Measurements from ENCODE around the gene ANKFY1.
"Not testable (repeated sequence)": the region's sequence is repeated elsewhere in the genome, so short reads cannot be mapped to it uniquely, and the experiment has no call there.

Gene ANKFY1

DNA sequence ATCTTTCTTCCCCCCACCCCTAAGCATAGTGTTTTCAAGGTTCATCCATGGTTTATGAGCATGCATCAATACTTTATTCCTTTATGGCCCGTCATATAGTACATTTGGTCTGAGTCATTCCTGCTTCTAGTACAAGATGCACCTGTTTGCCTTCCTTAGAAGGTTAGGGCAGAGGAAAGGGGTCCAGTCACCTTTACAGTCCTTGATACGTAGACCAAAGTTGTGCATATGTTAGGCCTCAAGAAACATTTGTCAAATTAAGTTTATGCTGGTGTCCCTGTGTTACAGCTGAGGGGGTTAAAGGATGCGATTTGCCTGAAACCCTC, 119.4 kb downstream of the ANKFY1 start:
- Histone ChIP-seq H3K36me3 (replicated peaks; ENCODE audit: low read depth, low read length) (no peaks in the 10 kb centered on the region), H3K9me3 (ENCODE audit: insufficient read depth, low read length) (no peaks in the 10 kb centered on the region), H3K4me1 (ENCODE audit: low read length) (peaks cover 13% of the 10 kb centered on the region), H3K4me3 (ENCODE audit: low read length) (peak overlapping the region; percentile 99), H3K79me2 (ENCODE audit: low read length) (peaks cover 28% of the 10 kb centered on the region), H2AFZ (ENCODE audit: low read depth, low read length) (no peak overlapping the region), H3K9ac (ENCODE audit: low read length) (peak overlapping the region; percentile 92), H3K4me2 (ENCODE audit: low read length) (peak overlapping the region; percentile 98), H3K27ac (ENCODE audit: low read length) (peak overlapping the region; percentile 91), H4K20me1 (ENCODE audit: insufficient read depth, low read length) (peaks cover 6% of the 10 kb centered on the region; the same call in 1 of the 2 replicates), H3K27me3 (ENCODE audit: low read depth, low read length) (no peaks in the 10 kb centered on the region)
- TF ChIP-seq EZH2phosphoT487 (IDR thresholded peaks at IDR 0.05; ENCODE audit: low read depth): no peak
- TF ChIP-seq, protein P1, sequence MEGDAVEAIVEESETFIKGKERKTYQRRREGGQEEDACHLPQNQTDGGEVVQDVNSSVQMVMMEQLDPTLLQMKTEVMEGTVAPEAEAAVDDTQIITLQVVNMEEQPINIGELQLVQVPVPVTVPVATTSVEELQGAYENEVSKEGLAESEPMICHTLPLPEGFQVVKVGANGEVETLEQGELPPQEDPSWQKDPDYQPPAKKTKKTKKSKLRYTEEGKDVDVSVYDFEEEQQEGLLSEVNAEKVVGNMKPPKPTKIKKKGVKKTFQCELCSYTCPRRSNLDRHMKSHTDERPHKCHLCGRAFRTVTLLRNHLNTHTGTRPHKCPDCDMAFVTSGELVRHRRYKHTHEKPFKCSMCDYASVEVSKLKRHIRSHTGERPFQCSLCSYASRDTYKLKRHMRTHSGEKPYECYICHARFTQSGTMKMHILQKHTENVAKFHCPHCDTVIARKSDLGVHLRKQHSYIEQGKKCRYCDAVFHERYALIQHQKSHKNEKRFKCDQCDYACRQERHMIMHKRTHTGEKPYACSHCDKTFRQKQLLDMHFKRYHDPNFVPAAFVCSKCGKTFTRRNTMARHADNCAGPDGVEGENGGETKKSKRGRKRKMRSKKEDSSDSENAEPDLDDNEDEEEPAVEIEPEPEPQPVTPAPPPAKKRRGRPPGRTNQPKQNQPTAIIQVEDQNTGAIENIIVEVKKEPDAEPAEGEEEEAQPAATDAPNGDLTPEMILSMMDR (IDR thresholded peaks at IDR 0.05; ENCODE audit: low read depth, low read length): no peak

DNA sequence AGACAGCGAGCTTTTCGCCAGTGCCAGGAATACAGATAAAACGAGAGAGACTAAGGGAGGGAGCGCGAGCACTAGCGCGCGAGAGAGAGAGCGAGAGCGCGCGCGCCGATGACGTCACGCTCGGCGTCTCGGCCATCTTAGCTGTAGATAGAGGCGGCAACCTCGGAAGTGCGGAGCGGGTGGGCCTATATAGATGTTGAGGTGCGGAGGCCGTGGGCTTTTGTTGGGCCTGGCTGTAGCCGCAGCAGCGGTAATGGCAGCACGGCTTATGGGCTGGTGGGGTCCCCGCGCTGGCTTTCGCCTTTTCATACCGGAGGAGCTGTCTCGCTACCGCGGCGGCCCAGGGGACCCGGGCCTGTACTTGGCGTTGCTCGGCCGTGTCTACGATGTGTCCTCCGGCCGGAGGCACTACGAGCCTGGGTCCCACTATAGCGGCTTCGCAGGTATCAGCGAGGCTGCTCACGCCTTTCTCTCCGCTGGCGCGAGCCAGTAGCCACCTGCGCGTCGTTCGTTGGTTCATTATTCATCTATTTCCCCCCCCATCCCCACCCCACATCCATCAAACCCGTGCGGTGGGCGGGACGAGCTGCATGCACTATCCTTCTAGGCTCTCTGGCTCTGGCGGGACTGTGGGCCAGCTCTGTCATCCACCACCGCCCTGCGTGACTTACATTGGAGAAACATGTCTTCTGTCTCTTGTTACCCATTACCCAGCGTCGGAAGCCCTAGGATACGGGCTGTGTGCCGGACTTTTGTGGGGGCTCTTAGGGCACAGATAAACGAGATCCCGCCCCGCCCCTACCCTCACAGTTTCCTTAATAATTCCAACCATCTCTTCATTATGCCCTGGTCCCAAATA, 120.0 kb downstream of the ANKFY1 start:
- no peak for TF ChIP-seq EZH2phosphoT487 (IDR thresholded peaks at IDR 0.05; ENCODE audit: low read depth)
- TF ChIP-seq, protein P1 (IDR thresholded peaks at IDR 0.05; ENCODE audit: low read depth, low read length): no peak
- Histone ChIP-seq H3K9me3 (ENCODE audit: insufficient read depth, low read length) (no peaks in the 10 kb centered on the region), H3K9ac (ENCODE audit: low read length) (peak overlapping the region; percentile 92), H3K4me1 (ENCODE audit: low read length) (peaks cover 13% of the 10 kb centered on the region), H3K4me2 (ENCODE audit: low read length) (peak overlapping the region; percentile 98), H3K27me3 (ENCODE audit: low read depth, low read length) (no peaks in the 10 kb centered on the region), H3K36me3 (replicated peaks; ENCODE audit: low read depth, low read length) (no peaks in the 10 kb centered on the region), H4K20me1 (ENCODE audit: insufficient read depth, low read length) (peaks cover 7% of the 10 kb centered on the region; the same call in 1 of the 2 replicates), H3K27ac (ENCODE audit: low read length) (peak overlapping the region; percentile 91), H3K79me2 (ENCODE audit: low read length) (peaks cover 28% of the 10 kb centered on the region), H3K4me3 (ENCODE audit: low read length) (peak overlapping the region; percentile 99), H2AFZ (ENCODE audit: low read depth, low read length) (peak overlapping the region; percentile 77)

DNA sequence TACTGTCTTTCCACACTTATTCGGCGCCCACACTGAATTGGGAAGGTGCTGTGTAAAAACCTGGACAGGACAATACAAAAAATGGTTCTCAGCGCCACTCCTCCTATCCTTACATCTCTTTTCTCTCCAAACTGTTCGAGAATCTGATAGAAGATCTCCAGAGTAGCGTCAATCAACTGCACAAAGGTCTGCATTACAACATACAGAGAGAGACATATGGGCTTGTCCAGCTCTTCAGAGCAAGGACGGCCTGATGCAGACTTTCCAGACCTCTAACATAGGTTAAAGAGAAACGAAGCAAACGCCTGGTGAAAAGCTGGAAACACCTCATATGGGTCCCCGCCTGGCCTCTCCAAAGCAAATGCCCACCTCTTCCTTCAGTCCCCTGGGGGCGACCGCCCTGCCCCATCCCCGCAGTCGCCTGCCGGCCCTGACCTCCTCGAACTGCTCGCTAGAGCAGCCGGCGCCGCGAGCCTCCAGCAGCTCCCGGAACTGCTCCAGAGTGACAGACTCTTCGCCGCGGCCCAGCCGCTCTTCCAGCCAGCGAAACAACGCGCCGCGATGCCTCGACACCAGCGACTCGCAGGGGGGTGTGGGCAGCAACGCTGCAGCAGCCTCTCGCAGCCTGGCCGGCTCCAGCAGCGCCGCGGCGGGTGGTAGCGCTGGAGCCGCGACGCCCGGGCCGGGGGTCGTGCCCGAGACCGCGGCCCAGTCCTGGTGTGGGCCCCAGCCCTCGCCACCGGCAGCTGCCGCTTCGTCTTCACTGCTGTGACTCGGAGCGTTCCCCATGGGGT, 121.5 kb downstream of the ANKFY1 start:
- H3K4me3 ChIP-seq (ENCODE audit: low read length): peak overlapping the region; percentile 99
- TF ChIP-seq, protein P1 (IDR thresholded peaks at IDR 0.05; ENCODE audit: low read depth, low read length): no peak
- no peak for TF ChIP-seq EZH2phosphoT487 (IDR thresholded peaks at IDR 0.05; ENCODE audit: low read depth)
- peaks cover 35% of the 10 kb centered on the region for H3K79me2 ChIP-seq (ENCODE audit: low read length)
- no peaks in the 10 kb centered on the region for H3K27me3 ChIP-seq (ENCODE audit: low read depth, low read length)
- H3K36me3 ChIP-seq (replicated peaks; ENCODE audit: low read depth, low read length): no peaks in the 10 kb centered on the region
- peaks cover 13% of the 10 kb centered on the region for H3K4me1 ChIP-seq (ENCODE audit: low read length)
- H4K20me1 ChIP-seq (ENCODE audit: insufficient read depth, low read length): peaks cover 7% of the 10 kb centered on the region; the same call in 1 of the 2 replicates
- H3K9ac ChIP-seq (ENCODE audit: low read length): peak overlapping the region; percentile 66
- H3K4me2 ChIP-seq (ENCODE audit: low read length): peak overlapping the region; percentile 93
- H2AFZ ChIP-seq (ENCODE audit: low read depth, low read length): no peak overlapping the region; the same call in 1 of the 2 replicates
- H3K27ac ChIP-seq (ENCODE audit: low read length): peak overlapping the region; percentile 47
- no peaks in the 10 kb centered on the region for H3K9me3 ChIP-seq (ENCODE audit: insufficient read depth, low read length)

DNA sequence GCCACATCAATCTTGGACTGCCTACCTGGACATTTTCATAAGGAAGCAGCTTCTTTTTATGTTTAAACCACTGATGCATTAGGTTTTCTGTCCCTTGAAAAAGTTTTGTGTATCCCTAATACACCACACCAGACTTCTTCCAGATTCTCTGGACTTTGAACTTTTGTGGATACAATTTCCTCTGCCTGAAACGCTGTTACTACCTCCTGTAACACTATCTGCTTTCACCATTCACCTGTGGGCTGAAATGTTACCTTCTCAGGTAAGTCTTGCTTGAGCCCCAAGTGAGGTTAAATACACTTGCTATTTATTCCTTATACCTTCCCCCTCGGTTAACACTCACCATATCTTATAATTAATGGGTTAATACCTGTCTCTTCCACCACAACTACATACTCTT, 123.7 kb downstream of the ANKFY1 start:
- TF ChIP-seq, protein P1 (IDR thresholded peaks at IDR 0.05; ENCODE audit: low read depth, low read length): no peak
- TF ChIP-seq EZH2phosphoT487 (IDR thresholded peaks at IDR 0.05; ENCODE audit: low read depth): no peak
- Histone ChIP-seq H3K27me3 (ENCODE audit: low read depth, low read length) (no peaks in the 10 kb centered on the region), H3K4me1 (ENCODE audit: low read length) (peaks cover 13% of the 10 kb centered on the region), H3K4me2 (ENCODE audit: low read length) (no peak overlapping the region), H3K9ac (ENCODE audit: low read length) (no peak overlapping the region), H3K79me2 (ENCODE audit: low read length) (peaks cover 38% of the 10 kb centered on the region), H2AFZ (ENCODE audit: low read depth, low read length) (no peak overlapping the region), H3K36me3 (replicated peaks; ENCODE audit: low read depth, low read length) (no peaks in the 10 kb centered on the region), H3K9me3 (ENCODE audit: insufficient read depth, low read length) (no peaks in the 10 kb centered on the region), H3K4me3 (ENCODE audit: low read length) (no peak overlapping the region), H4K20me1 (ENCODE audit: insufficient read depth, low read length) (peaks cover 7% of the 10 kb centered on the region; the same call in 1 of the 2 replicates), H3K27ac (ENCODE audit: low read length) (no peak overlapping the region)

DNA sequence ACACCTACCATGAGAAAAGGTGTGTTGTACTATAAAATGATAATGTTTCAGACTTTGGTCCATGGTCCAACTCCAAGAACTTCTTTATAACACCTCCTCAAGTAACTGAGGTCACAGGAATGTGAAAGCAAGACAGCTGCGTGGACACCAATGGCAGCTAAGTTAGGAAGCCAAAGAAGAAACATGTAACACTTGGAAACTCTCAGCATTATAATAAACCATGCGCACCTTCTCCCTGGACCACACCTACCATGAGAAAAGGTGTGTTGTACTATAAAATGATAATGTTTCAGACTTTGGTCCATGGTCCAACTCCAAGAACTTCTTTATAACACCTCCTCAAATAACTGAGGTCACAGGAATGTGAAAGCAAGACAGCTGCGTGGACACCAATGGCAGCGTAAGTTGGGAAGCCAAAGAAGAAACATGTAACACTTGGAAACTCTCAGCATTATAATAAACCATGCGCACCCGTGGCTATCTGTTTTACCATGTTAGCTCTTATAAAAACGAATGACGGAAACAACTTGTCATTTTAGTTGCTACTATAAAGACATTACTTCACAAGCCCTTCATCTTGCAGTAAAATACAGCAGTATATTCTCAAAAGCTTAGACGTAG, 124.8 kb downstream of the ANKFY1 start:
- not testable (repeated sequence) for H3K9me3 ChIP-seq (ENCODE audit: insufficient read depth, low read length); H2AFZ ChIP-seq (ENCODE audit: low read depth, low read length); H3K4me2 ChIP-seq (ENCODE audit: low read length); H4K20me1 ChIP-seq (ENCODE audit: insufficient read depth, low read length); H3K9ac ChIP-seq (ENCODE audit: low read length); H3K27me3 ChIP-seq (ENCODE audit: low read depth, low read length); H3K4me3 ChIP-seq (ENCODE audit: low read length); H3K27ac ChIP-seq (ENCODE audit: low read length); H3K36me3 ChIP-seq (replicated peaks; ENCODE audit: low read depth, low read length); H3K4me1 ChIP-seq (ENCODE audit: low read length)
- peaks cover 38% of the 10 kb centered on the region for H3K79me2 ChIP-seq (ENCODE audit: low read length)
